ENCODE data around the gene FBXL13.
"Not testable (repeated sequence)": the region's sequence is repeated elsewhere in the genome, so short reads cannot be mapped to it uniquely, and the experiment has no call there.

Gene FBXL13

GRCh38 chr7:102849079-102849478 is 225.5 kb downstream of the FBXL13 start:
- no peak for TF ChIP-seq CTCF (IDR thresholded peaks at IDR 0.05; ENCODE audit: extremely low read depth, insufficient read depth, missing control alignments)
- DNase-seq (ENCODE audit: low spot score) = no peak
- in situ Hi-C loops (cut with MboI; ENCODE audit: low pct_unique_long_range_greater_than_20kb, low sequenced_read_pairs, unreplicated experiment) = no loop called here

- in situ Hi-C loops (cut with MboI; ENCODE audit: low pct_unique_long_range_greater_than_20kb, low sequenced_read_pairs, unreplicated experiment) = no loop called here
- TF ChIP-seq CTCF (IDR thresholded peaks at IDR 0.05; ENCODE audit: extremely low read depth, insufficient read depth, missing control alignments) = no peak
- DNase-seq (ENCODE audit: low spot score) = no peak
These were observed 229.2 kb downstream of the FBXL13 start for GRCh38 chr7:102845346-102845745.

GRCh38 chr7:102843850-102844249 is 230.7 kb downstream of the FBXL13 start:
- in situ Hi-C loops (cut with MboI; ENCODE audit: low pct_unique_long_range_greater_than_20kb, low sequenced_read_pairs, unreplicated experiment) = no loop called here
- TF ChIP-seq CTCF (IDR thresholded peaks at IDR 0.05; ENCODE audit: extremely low read depth, insufficient read depth, missing control alignments) = no peak

GRCh38 chr7:102842284-102842683 is 232.3 kb downstream of the FBXL13 start:
- in situ Hi-C loops (cut with MboI; ENCODE audit: low pct_unique_long_range_greater_than_20kb, low sequenced_read_pairs, unreplicated experiment) = no loop called here
- no peak for TF ChIP-seq CTCF (IDR thresholded peaks at IDR 0.05; ENCODE audit: extremely low read depth, insufficient read depth, missing control alignments)
- DNase-seq (ENCODE audit: low spot score) = no peak

More at GRCh38 chr7:102843850-102844249, 230.7 kb downstream of the FBXL13 start:
- peak; percentile 38 for DNase-seq (ENCODE audit: low spot score)

GRCh38 chr7:102841290-102841689 is 233.3 kb downstream of the FBXL13 start:
- in situ Hi-C loops (cut with MboI; ENCODE audit: low pct_unique_long_range_greater_than_20kb, low sequenced_read_pairs, unreplicated experiment) = no loop called here
- no peak for TF ChIP-seq CTCF (IDR thresholded peaks at IDR 0.05; ENCODE audit: extremely low read depth, insufficient read depth, missing control alignments)
- DNase-seq (ENCODE audit: low spot score) = no peak

- TF ChIP-seq CTCF (IDR thresholded peaks at IDR 0.05; ENCODE audit: extremely low read depth, insufficient read depth, missing control alignments) = no peak
- in situ Hi-C loops (cut with MboI; ENCODE audit: low pct_unique_long_range_greater_than_20kb, low sequenced_read_pairs, unreplicated experiment) = no loop called here
- no peak for DNase-seq (ENCODE audit: low spot score)
These were observed 234.2 kb downstream of the FBXL13 start for GRCh38 chr7:102840404-102840803.

GRCh38 chr7:102838572-102839101 is 236.0 kb downstream of the FBXL13 start:
- DNase-seq (ENCODE audit: low spot score); in situ Hi-C loops (cut with MboI; ENCODE audit: low pct_unique_long_range_greater_than_20kb, low sequenced_read_pairs, unreplicated experiment): not testable (repeated sequence)
